NK-92 treated with Interleukin-12 subunit alpha and Interleukin-12 subunit beta, amount 100 ng/mL, for 24 hours (cell line): ENCODE measurements around the gene MYL9.

Source experiments
- DNase-seq: peaks from one replicate; lab custom pipeline; 2025; lab: John Stamatoyannopoulos, UW

Gene MYL9

DNA sequence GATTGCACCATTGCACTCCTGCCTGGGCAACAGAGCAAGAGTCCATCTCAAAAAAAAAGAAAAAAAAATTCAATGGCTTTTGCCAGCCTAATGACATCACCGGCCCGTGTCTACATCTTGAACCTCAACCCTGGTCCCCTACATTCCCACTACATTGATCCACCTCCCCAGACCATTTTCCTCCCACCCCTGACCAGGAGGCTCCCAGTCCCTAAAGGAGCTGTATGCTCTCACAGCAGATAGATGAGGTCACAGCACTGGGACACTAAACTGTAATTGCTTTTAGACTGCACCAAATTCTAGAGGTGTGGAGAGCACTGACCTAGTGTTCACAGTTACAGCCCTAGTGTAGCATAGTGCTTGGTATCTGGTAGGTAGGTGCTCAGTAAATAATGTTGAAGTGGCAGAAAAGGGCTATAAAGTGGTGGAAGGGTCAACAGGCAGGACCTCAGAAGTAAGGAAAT is 42.7 kb downstream of the MYL9 start:
- DNase-seq, result no peak

DNA sequence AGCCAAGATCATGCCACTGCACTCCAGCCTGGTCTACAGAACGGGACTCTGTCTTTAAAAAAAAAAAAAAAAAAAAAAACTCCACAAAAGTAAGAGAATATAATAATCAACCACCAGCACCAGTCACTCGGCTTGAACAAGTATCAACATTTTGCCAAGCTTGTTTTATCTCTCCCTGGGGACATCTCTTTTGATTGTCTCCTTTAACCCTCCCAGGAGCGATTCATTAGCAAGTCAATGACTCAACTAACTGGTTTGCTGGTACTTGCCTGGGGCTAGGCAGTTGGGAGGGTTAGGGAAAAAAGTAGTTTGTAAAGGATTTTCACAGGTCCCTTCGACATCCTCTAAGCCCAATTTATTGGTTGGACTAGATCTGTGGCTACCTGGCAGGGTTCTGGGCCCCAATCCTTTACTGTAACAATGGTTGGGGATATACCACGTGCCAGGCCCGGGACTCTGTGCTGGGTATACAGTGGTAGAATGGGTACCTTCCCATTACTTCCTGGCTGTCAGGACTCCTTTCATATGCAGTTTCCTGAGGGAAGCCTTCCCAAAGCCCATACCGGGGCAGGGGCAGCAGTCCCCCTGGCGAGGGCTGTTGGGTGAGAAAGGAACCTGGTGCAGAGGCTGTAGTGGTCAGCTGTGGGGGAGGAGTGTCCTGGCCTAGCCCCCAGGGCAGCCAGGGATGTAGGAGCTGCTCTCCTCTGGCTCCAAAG is 44.2 kb downstream of the MYL9 start:
- no peak for DNase-seq

DNA sequence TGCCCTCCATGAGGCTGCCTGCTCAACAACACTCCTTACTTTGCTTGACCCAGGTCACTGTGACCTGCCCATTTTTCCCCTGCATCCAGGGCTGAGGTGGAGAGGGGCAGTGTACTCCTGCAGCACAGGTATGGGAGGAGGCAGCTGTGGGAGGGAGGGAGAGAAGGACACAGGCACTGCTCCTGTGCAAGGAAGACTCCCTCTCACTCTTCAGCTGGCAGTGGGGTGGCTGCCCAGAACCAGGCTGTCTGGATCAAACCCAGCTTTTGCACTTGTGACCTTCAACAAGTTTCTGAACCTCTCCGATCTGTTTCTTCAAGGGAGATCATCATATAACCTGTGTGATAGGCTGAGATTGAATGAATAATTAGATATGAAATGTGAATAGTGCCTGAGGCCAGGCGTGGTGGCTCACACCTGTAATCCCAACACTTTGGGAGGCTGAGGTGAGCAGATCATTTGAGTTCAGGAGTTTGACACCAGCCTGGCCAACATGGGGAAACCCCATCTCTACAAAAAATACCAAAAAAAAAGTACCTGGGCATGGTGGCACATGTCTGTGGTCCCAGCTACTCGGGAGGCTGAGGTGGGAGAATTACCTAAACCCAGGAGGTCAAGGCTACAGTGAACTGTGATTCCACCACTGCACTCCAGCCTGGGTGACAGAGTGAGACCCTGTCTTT is 46.2 kb downstream of the MYL9 start:
- DNase-seq, result no peak

- DNase-seq, result no peak
These were observed 50.0 kb downstream of the MYL9 start for GRCh38 chr20:36591281-36591680.

DNA sequence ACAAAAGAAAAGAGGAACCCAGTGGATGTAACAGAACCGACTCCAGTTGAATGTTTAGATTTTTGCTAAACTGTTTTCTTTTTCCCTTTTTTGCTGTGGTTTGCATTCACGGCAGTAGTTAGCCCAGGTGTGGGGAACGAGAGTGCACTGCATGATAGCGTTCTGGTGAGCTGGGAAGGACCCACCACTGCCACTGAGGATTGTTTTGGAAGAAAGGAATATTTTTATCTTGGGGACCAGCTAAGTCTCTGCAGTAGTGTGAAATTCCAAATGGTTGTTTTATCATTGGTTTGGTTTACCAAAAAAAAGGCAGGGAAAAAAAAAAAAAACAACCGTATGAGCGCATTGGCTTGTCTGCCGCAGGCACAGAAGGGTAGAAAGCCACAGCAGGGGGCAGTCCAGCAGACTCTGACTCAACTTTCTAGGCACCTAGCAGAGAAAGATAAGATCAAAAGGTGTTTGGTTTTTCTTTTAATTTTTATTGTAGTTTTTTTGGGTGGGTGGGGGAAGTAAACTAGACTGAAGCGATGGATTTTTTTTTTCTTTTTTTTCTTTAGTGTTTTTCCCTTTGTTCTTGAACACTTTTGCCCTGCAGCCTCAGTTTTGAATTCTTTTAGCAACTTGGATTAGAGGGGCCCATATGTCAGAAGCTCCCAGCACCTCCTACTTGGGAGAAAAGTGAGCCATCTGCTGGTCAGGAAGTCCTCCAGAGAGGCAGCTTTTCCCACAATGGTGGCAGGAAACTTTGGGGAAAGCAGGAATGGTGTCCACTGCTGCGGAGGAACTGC is 50.7 kb downstream of the MYL9 start:
- DNase-seq, result no peak

DNA sequence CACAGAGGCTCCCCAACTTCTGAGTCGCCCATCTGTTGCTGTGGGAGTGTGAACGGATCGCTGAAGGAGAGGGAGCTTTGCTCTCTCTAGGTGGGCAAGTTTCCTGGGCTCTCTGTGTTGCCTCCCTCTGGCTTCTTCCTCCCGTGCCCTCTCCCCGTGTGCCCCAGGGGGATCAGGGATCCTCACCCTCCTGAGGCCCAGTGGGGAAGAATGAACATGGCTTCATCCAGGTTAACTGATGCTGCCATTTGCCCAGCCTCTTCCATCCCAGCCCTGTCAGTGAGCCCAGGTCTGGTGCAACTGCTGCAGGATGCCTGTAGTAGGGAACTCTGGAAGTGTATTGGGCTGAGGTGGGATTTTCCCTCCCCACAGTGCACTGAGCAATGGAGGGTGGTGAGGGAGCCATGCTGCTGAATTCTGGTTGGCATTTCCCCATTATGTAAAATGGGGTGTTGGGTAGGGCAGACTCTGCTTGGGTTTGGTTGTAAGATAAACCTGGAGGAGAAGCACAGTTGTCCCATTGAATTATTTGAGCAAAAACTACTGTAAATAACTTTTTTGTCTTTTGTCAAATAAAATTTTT is 52.1 kb downstream of the MYL9 start:
- DNase-seq, result no peak

GRCh38 chr20:36599912-36600345 is 58.6 kb downstream of the MYL9 start:
- no peak for DNase-seq
